HEK293 (cell line): ENCODE measurements around the gene PLEKHG1.

ENCODE experiments used
- CTCF ChIA-PET: fragments of 350-600 bp; formaldehyde crosslinking; extraction: SDS; loops from one replicate; lab custom pipeline; 2021; ENCODE audit warnings: antibody characterized with exemption; lab: Yijun Ruan, JAX
- POLR2A ChIA-PET: fragments of 300-600 bp; formaldehyde crosslinking; extraction: SDS; loops from one replicate; lab custom pipeline; 2020; ENCODE audit warnings: antibody characterized with exemption, inconsistent platforms; lab: Yijun Ruan, JAX
- H3K27ac ChIP-seq: fragments of 200-500 bp; sonication (Bioruptor generic); 2 replicates; pipeline ENCODE4 v1.5.1; 2014; ENCODE audit warnings: low read depth, low read length, control low read depth, inconsistent platforms; ENCODE audit errors: extremely low read depth
- H3K36me3 ChIP-seq, 2 experiments: fragments of 200-500 bp in 1 of 2; sonication (Bioruptor generic) in 1 of 2; 1 replicate in 1 of 2; 2 replicates in 1 of 2; pipeline ENCODE4 v1.5.1; 2014 to 2017; ENCODE audit warnings: inconsistent platforms in 2 of 2, low read length in 2 of 2; ENCODE audit not compliant: control insufficient read depth in 2 of 2, insufficient read depth in 1 of 2
- H3K4me1 ChIP-seq: fragments of 200-500 bp; sonication (Bioruptor generic); 2 replicates; pipeline ENCODE4 v1.5.1; 2014; ENCODE audit warnings: mild to moderate bottlenecking, low read length, inconsistent platforms; ENCODE audit not compliant: control insufficient read depth, insufficient read depth
- H3K4me3 ChIP-seq: 2 replicates; pipeline ENCODE4 v1.5.1; 2011; ENCODE audit warnings: low read depth, mild to moderate bottlenecking, control low read depth, low read length, moderate library complexity
- H3K9me3 ChIP-seq: fragments of 200-500 bp; sonication (Bioruptor generic); 2 replicates; pipeline ENCODE4 v1.5.1; 2014; ENCODE audit warnings: low read depth, low read length, inconsistent platforms; ENCODE audit not compliant: control insufficient read depth, insufficient read depth
- GLIS1 ChIP-seq: fragments of 450-650 bp; formaldehyde crosslinking; IDR thresholded peaks from 2 replicates; pipeline ENCODE4 v1.5.1; 2016; ENCODE audit warnings: missing biosample characterization, missing genetic modification characterization
- HIC1 ChIP-seq: fragments of 450-650 bp; formaldehyde crosslinking; IDR thresholded peaks from 2 replicates; pipeline ENCODE4 v1.5.1; 2016; ENCODE audit warnings: missing biosample characterization, missing genetic modification characterization
- HOXD13 ChIP-seq: sonication (generic); formaldehyde crosslinking; IDR thresholded peaks from 2 replicates; pipeline ENCODE4 v1.8.0; 2022; ENCODE audit warnings: missing genetic modification reagents, borderline replicate concordance
- IKZF3 ChIP-seq: fragments of 450-650 bp; IDR thresholded peaks from 2 replicates; pipeline ENCODE4 v1.5.0; 2018; ENCODE audit warnings: missing biosample characterization, mild to moderate bottlenecking, missing genetic modification characterization, moderate library complexity
- KLF17 ChIP-seq: fragments of 450-650 bp; formaldehyde crosslinking; IDR thresholded peaks from 2 replicates; pipeline ENCODE4 v1.5.1; 2016; ENCODE audit warnings: missing biosample characterization, missing genetic modification characterization
- MYNN ChIP-seq: fragments of 450-650 bp; formaldehyde crosslinking; IDR thresholded peaks from 2 replicates; pipeline ENCODE4 v1.5.1; 2016; ENCODE audit warnings: missing biosample characterization, missing genetic modification characterization, borderline replicate concordance
- PRDM1 ChIP-seq: fragments of 450-650 bp; formaldehyde crosslinking; IDR thresholded peaks from 2 replicates; pipeline ENCODE4; 2016; ENCODE audit warnings: missing biosample characterization, missing genetic modification characterization
- SP7 ChIP-seq: fragments of 450-650 bp; formaldehyde crosslinking; IDR thresholded peaks from 2 replicates; pipeline ENCODE4 v1.5.1; 2016; ENCODE audit warnings: missing biosample characterization, missing genetic modification characterization
- ZBTB17 ChIP-seq: fragments of 450-650 bp; formaldehyde crosslinking; IDR thresholded peaks from 2 replicates; pipeline ENCODE4 v1.5.1; 2016; ENCODE audit warnings: missing biosample characterization, missing genetic modification characterization
- ZBTB48 ChIP-seq: fragments of 450-650 bp; formaldehyde crosslinking; IDR thresholded peaks from 2 replicates; pipeline ENCODE4 v1.5.1; 2016; ENCODE audit warnings: missing biosample characterization, missing genetic modification characterization
- ZBTB6 ChIP-seq: fragments of 450-650 bp; formaldehyde crosslinking; IDR thresholded peaks from 2 replicates; pipeline ENCODE4 v1.5.1; 2017; ENCODE audit warnings: missing biosample characterization, missing genetic modification characterization
- ZFP3 ChIP-seq: fragments of 450-650 bp; formaldehyde crosslinking; IDR thresholded peaks from 2 replicates; pipeline ENCODE4 v1.5.1; 2016; ENCODE audit warnings: low read depth, missing biosample characterization, missing genetic modification characterization
- ZNF2 ChIP-seq: fragments of 450-650 bp; formaldehyde crosslinking; IDR thresholded peaks from 2 replicates; pipeline ENCODE4 v1.5.1; 2016; ENCODE audit warnings: missing biosample characterization, missing genetic modification characterization
- ZNF248 ChIP-seq: fragments of 450-650 bp; formaldehyde crosslinking; IDR thresholded peaks from 2 replicates; pipeline ENCODE4 v1.5.1; 2017; ENCODE audit warnings: missing biosample characterization, missing genetic modification characterization
- ZNF26 ChIP-seq: fragments of 450-650 bp; formaldehyde crosslinking; IDR thresholded peaks from 2 replicates; pipeline ENCODE4 v1.5.1; 2016; ENCODE audit warnings: missing biosample characterization, missing genetic modification characterization
- ZNF350 ChIP-seq: fragments of 450-650 bp; formaldehyde crosslinking; IDR thresholded peaks from 2 replicates; pipeline ENCODE4 v1.5.0; 2017; ENCODE audit warnings: missing biosample characterization, mild to moderate bottlenecking, missing genetic modification characterization
- ZNF394 ChIP-seq: fragments of 450-650 bp; formaldehyde crosslinking; IDR thresholded peaks from 2 replicates; pipeline ENCODE4 v1.5.1; 2016; ENCODE audit warnings: missing biosample characterization, missing genetic modification characterization, mild to moderate bottlenecking, moderate library complexity, borderline replicate concordance
- ZNF426 ChIP-seq: fragments of 450-650 bp; formaldehyde crosslinking; IDR thresholded peaks from 2 replicates; pipeline ENCODE4 v1.5.1; 2017; ENCODE audit warnings: missing biosample characterization, missing genetic modification characterization, mild to moderate bottlenecking, inconsistent platforms, moderate library complexity
- ZNF48 ChIP-seq: fragments of 450-650 bp; formaldehyde crosslinking; IDR thresholded peaks from 2 replicates; pipeline ENCODE4 v1.5.1; 2016; ENCODE audit warnings: missing biosample characterization, missing genetic modification characterization
- ZNF488 ChIP-seq: fragments of 450-650 bp; formaldehyde crosslinking; IDR thresholded peaks from 2 replicates; pipeline ENCODE4 v1.5.1; 2016; ENCODE audit warnings: missing biosample characterization, missing genetic modification characterization
- ZNF624 ChIP-seq: fragments of 450-650 bp; formaldehyde crosslinking; IDR thresholded peaks from 2 replicates; pipeline ENCODE4 v1.5.1; 2017; ENCODE audit warnings: missing biosample characterization, missing genetic modification characterization
- ZNF645 ChIP-seq: fragments of 450-650 bp; formaldehyde crosslinking; IDR thresholded peaks from 2 replicates; pipeline ENCODE4; 2016; ENCODE audit warnings: missing biosample characterization, missing genetic modification characterization
- ZNF664 ChIP-seq: fragments of 450-650 bp; formaldehyde crosslinking; IDR thresholded peaks from 2 replicates; pipeline ENCODE4 v1.5.1; 2016; ENCODE audit warnings: missing biosample characterization, missing genetic modification characterization
- ZNF707 ChIP-seq: fragments of 450-650 bp; formaldehyde crosslinking; IDR thresholded peaks from 2 replicates; pipeline ENCODE4 v1.5.1; 2016; ENCODE audit warnings: missing biosample characterization, missing genetic modification characterization
- ZSCAN23 ChIP-seq: fragments of 450-650 bp; formaldehyde crosslinking; IDR thresholded peaks from 2 replicates; pipeline ENCODE4 v1.5.1; 2016; ENCODE audit warnings: missing biosample characterization, missing genetic modification characterization

PLEKHG1 gene

GRCh38 chr6:150636808-150637207 is 37.1 kb downstream of the PLEKHG1 start:
- TF ChIP-seq GLIS1 (tag by site-specific recombination) (no peak), KLF17 (no peak), ZBTB48 (tag by site-specific recombination) (no peak), ZNF645 (no peak), ZNF426 (no peak), SP7 (tag by site-specific recombination) (no peak), ZNF664 (tag by site-specific recombination) (no peak), ZNF350 (tag by site-specific recombination) (no peak), HOXD13 (CRISPR knock-in tag) (no peak), ZNF2 (tag by site-specific recombination) (no peak), HIC1 (no peak), ZNF488 (tag by site-specific recombination) (no peak), IKZF3 (tag by site-specific recombination) (no peak), ZBTB6 (tag by site-specific recombination) (no peak), ZNF48 (tag by site-specific recombination) (no peak), ZNF707 (tag by site-specific recombination) (no peak), ZNF624 (tag by site-specific recombination) (no peak), ZNF26 (tag by site-specific recombination) (no peak), ZNF394 (no peak)
- Histone ChIP-seq H3K4me1 (peaks cover 51% of the 10 kb centered on the region), H3K36me3 (no peaks in the 10 kb centered on the region), H3K27ac (no peak overlapping the region), H3K4me3 (no peak overlapping the region), H3K9me3 (no peaks in the 10 kb centered on the region)
- CTCF ChIA-PET = interaction anchor here (0.6 to 2.0 kb wide), 5 partner anchors 17 to 512 kb away, joined by 3 to 11 read pairs (median 3); no protein-coding TSS in a partner anchor
- POLR2A ChIA-PET = no interaction called here

GRCh38 chr6:150637266-150637665 is 37.6 kb downstream of the PLEKHG1 start:
- ChIA-PET CTCF (interaction anchor here (0.7 to 2.0 kb wide), 5 partner anchors 18 to 219 kb away, joined by 3 to 11 read pairs (median 6); no protein-coding TSS in a partner anchor), POLR2A (no interaction called here)
- H3K36me3 ChIP-seq = no peaks in the 10 kb centered on the region
- H3K9me3 ChIP-seq = no peaks in the 10 kb centered on the region
- H3K27ac ChIP-seq = no peak overlapping the region
- H3K4me3 ChIP-seq = no peak overlapping the region
- H3K4me1 ChIP-seq = peaks cover 56% of the 10 kb centered on the region
- no peak for TF ChIP-seq ZNF707 (tag by site-specific recombination)
- TF ChIP-seq GLIS1 (tag by site-specific recombination) = no peak
- TF ChIP-seq ZFP3 (tag by site-specific recombination) = no peak
- no peak for TF ChIP-seq ZSCAN23
- peak; percentile 60 for TF ChIP-seq PRDM1
- TF ChIP-seq KLF17 = no peak
- no peak for TF ChIP-seq MYNN (tag by site-specific recombination)
- no peak for TF ChIP-seq ZNF248 (tag by site-specific recombination)
- no peak for TF ChIP-seq ZNF26 (tag by site-specific recombination)
- TF ChIP-seq ZBTB17 (tag by site-specific recombination) = peak; percentile 82
